HG03558 (cell line): ENCODE data around the gene METRN.
"Not testable (repeated sequence)": the region's sequence is repeated elsewhere in the genome, so short reads cannot be mapped to it uniquely, and the experiment has no call there.

Experiments used
- ATAC-seq: cut with Tn5 transposase; IDR thresholded peaks from one replicate; pipeline ENCODE4 v1.9.1; 2021; ENCODE audit warnings: moderate number of reproducible peaks; ENCODE audit not compliant: unreplicated experiment; ENCODE audit errors: extremely low read depth

METRN gene

GRCh38 chr16:733382-734207 is 18.7 kb downstream of the METRN start:
- no peak for ATAC-seq

DNA sequence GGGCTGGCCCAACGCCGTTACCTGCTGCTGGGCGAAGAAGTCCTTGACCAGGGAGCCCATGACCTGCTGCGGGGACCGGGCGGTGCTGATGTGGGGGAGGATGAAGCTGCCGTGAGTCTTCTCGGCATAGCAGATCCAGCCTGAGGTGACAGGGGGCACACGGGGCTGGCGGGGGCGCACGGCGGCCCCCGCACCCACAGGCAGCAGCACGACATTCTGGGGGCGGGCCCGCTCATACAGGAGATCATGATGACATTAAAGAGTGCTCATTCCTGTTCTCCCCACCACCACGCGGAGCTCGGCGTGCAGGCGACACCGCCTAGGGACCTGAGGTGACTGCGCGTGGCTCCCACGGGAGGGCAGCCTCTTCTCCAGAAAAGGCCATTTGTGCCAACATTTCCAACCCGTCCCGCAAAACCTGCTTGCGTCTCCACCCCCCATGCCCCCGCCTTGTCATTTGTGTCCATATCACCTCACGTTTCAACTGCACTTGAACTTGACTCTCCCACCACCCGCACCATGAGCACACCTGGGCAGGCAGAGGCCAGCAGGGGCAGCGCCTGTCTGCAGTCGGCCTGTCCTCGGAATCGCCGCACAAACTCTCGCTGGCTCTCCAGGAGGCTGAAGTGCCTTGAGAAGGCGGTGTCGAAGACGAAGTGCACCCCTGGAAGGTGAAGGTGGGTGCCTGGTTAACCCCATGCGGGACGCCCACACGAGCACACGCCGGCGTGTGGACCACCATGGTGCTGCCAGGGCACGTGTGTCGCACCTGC is 19.5 kb downstream of the METRN start:
- no peak for ATAC-seq

GRCh38 chr16:734981-735881 is 20.3 kb downstream of the METRN start:
- ATAC-seq: no peak

- no peak for ATAC-seq
Measured at GRCh38 chr16:735982-736453, 21.1 kb downstream of the METRN start.

DNA sequence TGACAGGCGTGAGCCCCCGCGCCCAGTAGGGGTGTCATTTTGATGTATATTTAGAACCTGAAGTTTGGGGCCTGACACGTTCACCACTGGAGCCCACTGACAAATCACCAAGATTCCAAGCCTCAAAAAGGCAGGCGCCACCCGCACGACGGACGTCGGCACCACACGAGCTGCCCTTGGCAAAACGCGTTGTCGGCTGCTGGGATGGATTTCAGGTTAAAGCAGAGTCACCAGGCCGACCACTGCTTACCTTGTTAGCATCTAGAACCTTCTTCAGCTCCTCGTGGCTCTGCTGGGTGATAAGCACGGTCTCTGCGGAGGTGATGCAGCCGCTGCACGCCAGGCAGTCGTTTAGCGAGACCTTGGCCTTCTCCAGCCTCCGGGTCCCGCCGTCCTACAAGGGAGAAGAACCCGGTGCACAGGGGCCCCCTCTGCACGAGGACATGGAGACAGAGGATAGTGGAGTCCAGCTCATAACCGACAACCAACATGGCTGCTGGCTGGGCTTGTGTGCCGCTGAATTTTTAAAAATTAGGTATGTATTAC is 22.1 kb downstream of the METRN start:
- ATAC-seq: no peak

DNA sequence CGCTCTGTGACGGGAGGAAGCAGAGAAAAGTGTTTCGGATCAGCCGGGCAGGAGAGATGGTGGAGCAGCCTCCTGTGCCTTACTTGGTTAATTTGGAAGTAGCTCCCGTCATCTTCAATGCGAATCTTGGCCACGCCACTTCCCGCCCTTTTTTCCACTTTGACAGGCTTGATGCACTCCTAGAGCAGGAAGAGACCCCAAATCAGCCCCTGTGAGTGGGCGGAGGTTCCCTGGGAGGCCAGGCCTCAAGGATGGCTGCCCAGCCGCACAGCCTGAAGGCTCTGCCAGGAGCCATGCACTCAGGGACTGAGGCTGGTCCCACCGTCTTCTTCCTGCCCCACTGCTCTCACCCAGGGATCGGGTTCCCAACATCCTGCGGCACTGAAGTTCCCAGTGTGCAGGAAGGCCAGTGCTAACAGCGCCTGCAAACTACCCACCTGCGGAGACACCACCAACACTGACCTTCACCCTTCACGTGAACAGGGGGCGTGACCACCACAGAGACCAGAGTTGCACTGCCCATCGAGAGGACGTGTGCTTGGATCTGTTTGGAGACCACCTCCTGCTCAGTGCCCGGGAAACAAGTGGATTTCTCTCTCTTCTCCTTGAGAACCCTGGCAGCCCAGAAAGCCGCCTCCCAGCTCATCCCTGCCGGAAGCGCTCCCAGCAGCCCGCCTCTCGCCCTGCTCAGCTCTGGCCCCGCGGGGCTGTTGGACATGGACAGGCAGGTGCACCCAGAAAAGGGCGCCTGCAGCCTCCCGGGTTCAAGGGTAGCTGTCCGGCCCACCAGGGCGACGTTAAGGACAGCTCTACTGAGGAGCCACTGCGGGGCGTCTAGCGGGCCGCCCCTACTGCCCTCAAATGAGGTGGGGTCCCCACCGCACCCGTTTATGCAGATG is 24.9 kb downstream of the METRN start:
- no peak for ATAC-seq

DNA sequence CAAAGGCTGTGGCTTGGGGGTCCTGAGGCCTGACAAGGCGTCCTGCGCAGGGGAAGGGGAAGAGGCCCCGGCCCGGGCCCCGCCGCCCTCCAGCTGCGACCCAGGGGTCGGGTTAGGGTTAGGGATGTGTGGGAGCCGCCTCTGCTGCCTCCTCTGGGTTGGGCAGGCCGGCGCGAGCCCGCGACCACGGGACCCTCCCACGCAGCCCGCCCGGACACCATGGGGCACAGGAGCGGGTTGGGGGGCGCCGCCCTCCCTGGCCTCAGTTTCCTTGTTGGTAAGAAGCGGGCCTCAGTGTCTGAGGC is 25.5 kb downstream of the METRN start:
- ATAC-seq: no peak

- ATAC-seq: no peak
Measured at GRCh38 chr16:740764-741505, 26.0 kb downstream of the METRN start, which contains the start of gene CIAO3. Gene CIAO3, minus strand, starts transcription at chr16:740997. Its CDS starts 12 bp downstream, at chr16:740985.

DNA sequence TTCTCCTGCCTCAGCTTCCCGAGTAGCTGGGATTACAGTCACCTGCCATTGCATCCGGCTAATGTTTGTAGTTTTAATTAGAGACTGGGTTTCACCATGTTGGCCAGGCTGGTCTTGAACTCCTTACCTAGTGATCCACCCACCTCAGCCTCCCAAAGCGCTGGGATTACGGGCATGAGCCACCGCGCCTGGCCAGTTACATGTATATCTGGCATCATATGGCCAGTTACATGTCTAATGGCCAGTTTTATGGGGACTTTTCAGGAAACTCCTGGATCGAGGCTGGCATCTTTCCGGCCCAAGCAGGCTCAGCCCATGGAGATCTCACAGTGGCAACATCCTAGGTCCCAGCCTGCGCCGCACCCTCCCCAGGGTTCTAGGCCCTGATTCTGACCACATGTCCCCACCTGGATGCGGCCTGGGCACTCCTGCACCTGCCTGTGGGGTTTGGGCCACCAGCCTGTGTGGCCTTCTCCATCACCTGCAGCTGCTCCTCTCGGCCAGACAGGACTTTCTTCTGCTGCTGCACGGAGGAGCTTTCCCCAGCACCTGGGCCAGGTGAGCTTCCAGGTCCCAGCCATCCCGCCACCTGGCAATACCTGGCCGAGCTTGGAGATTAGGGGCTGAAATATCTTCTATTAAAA is 27.2 kb downstream of the METRN start:
- ATAC-seq: no peak

DNA sequence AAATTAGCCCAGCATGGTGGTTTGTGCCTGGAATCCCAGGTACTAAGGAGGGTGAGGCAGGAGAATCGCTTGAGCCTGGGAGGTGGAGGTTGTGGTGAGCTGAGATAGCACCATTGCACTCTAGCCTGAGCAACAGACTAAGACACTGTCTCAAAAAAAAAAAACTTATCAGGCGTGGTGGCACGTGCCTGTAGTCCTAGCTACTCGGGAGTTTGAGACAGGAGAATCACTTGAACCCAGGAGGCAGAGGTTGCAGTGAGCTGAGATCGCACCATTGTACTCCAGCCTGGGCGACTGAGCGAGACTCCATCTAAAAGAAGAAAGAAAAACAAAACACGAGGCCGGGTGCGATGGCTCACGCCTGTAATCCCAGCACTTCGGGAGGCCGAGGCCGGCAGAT is 28.0 kb downstream of the METRN start:
- not testable (repeated sequence) for ATAC-seq

GRCh38 chr16:743794-744500 is 29.0 kb downstream of the METRN start:
- no peak for ATAC-seq

DNA sequence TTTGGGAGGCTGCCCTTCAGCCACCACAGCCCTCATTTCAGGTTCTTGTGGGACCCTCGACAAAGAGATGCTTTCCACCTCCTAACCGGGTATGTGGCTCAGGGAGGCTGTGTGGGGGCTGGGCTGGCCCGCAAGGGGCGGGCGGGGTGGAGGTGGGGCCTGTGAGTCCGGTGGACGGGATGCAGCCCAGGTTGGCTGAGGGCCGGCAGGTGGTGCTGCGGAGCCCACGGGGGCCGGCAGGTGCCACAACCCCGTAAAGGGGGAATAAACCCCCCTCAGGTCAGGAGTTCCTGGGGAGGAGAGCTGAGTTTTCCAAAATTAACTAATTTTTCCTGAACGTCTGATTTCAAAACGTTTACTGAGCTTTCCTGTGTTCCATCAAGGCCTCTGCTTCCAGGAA is 30.8 kb downstream of the METRN start:
- ATAC-seq: no peak

- no peak for ATAC-seq
Measured at GRCh38 chr16:746637-747036, 31.7 kb downstream of the METRN start.

DNA sequence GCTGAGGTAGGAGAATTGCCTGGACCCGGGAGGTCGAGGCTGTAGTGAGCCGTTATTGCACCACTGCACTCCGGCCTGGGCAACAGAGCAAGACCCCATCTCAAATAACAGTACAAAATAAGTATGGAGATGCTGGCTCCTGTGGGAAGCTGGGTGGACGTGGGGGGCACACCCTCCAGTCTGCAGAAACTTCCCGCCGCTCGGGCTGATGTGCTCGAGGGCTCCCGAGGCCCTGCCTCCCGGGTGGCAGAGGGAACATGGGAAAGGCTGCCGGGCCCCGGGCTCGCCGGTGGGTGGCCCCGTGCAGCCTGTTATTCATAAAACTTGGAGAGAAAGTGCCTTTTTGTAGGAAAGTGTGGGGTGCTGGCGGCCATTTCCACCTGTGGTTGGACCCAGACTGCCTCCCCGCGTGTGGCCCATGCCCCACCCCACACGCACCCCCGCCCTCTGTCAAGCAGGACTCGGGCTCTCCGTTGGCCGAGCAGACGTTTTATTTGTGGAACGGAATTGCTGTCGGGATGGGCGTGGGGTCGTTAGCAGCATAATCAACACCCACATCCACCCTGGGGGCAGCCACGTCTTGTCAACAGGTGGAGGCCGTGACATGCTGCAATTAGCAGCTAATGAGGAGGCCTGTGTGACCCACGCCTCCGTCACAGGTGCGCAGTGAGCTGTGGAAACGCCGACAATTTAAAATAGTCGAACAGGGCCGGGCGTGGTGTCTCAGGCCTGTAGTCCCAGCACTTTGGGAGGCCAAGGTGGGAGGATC is 33.2 kb downstream of the METRN start:
- no peak for ATAC-seq

DNA sequence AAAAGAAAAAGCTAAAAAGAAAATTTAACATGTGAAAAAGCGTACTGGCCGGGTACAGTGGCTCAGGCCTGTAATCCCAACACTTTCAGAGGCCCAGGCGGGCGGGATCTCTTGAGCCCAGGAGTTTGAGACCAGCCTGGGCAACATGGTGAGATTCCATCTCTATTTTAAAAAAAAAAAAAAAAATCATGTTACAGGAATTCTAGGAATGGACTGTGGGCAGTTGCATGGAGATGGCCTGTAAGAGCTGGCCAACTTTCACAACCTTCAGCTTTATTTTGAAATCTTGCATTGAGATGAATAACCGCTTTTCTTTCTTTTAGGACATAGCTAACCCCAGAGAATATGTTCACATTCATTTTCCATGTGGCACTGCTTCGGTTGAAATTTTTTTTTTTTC is 34.1 kb downstream of the METRN start:
- no peak for ATAC-seq

GRCh38 chr16:750485-750884 is 35.6 kb downstream of the METRN start:
- ATAC-seq: no peak
